ENCODE results near the gene HOXA3.

Gene HOXA3

GRCh38 chr7:27189295-27189996, 37.1 kb upstream of the HOXA3 start:
- DNase-seq: peak; percentile 2

GRCh38 chr7:27188386-27189294, 36.3 kb upstream of the HOXA3 start:
- DNase-seq: peak; percentile 72

GRCh38 chr7:27187475-27188385, 35.3 kb upstream of the HOXA3 start:
- no peak for DNase-seq

GRCh38 chr7:27186668-27187474, 34.5 kb upstream of the HOXA3 start:
- no peak for DNase-seq

- peak; percentile 9 for DNase-seq
Observed at GRCh38 chr7:27185854-27186667, 33.7 kb upstream of the HOXA3 start.

GRCh38 chr7:27185013-27185853, 32.9 kb upstream of the HOXA3 start, which contains the start of gene HOXA11:
Gene HOXA11 (minus strand): TSS chr7:27185232. CDS start chr7:27185144, 88 bp downstream.
- peak; percentile 22 for DNase-seq

- peak; percentile 51 for DNase-seq
Observed at GRCh38 chr7:27184337-27185012, 32.1 kb upstream of the HOXA3 start.

- no peak for DNase-seq
Observed at GRCh38 chr7:27183682-27184336, 31.4 kb upstream of the HOXA3 start.

- peak; percentile 4 for DNase-seq
Observed at GRCh38 chr7:27182861-27183681, 30.7 kb upstream of the HOXA3 start.

GRCh38 chr7:27182285-27182841, 30.0 kb upstream of the HOXA3 start:
- DNase-seq: no peak

- no peak for DNase-seq
Observed at GRCh38 chr7:27181795-27182275, 29.5 kb upstream of the HOXA3 start.

- DNase-seq: peak; percentile 1
Observed at GRCh38 chr7:27180431-27181420, 28.3 kb upstream of the HOXA3 start.

- DNase-seq: peak; percentile 80
Observed at GRCh38 chr7:27179503-27180430, 27.4 kb upstream of the HOXA3 start.

- peak; percentile 1 for DNase-seq
Observed at GRCh38 chr7:27179030-27179429, 26.6 kb upstream of the HOXA3 start.

- peak; percentile 0 for DNase-seq
Observed at GRCh38 chr7:27178366-27178765, 26.0 kb upstream of the HOXA3 start.

All from CD4-positive, alpha-beta T cell treated with Interleukin-17A for 4 hours (primary cell).